Kidney epithelial cell (primary cell): ENCODE measurements around the gene LENEP. TPM values are rescaled to one million over a fixed set of nuclear protein-coding genes. Genes with fewer than 3 reads are reported as not detected.
A peak's percentile ranks its signal among the peaks of the same experiment; 100 is the strongest.

Source experiments
- DNase-seq: peaks from one replicate; pipeline ENCODE4 v3.0.0-alpha.2; 2010; ENCODE audit warnings: low read depth
- H3K27me3 ChIP-seq: 2 replicates; pipeline ENCODE4 v1.6.0; 2011; ENCODE audit warnings: low read length; ENCODE audit not compliant: control insufficient read depth, insufficient read depth
- H3K36me3 ChIP-seq: 2 replicates; pipeline ENCODE4 v1.5.1; 2011; ENCODE audit warnings: low read length; ENCODE audit not compliant: control insufficient read depth, insufficient read depth
- H3K4me3 ChIP-seq: 2 replicates; pipeline ENCODE4 v1.5.1; 2011; ENCODE audit warnings: low read depth, mild to moderate bottlenecking, control low read depth, low read length
- total RNA-seq: library from RNA; depleted of rRNA; stranded (reverse); fragments of >200 nt; gene quantifications from 2 replicates; pipeline ENCODE4 v1.2.3, GENCODE V29; 2015
- TF ChIP-seq, protein P1 (sequence below): IDR thresholded peaks from 2 replicates; pipeline ENCODE4 v1.5.1; 2011; ENCODE audit warnings: mild to moderate bottlenecking, moderate library complexity, low read length, control low read depth, inconsistent platforms; ENCODE audit not compliant: insufficient read depth, poor library complexity, severe bottlenecking

Gene LENEP
- total RNA-seq, 1 donor from 2014 or later: 1.6 TPM

DNA sequence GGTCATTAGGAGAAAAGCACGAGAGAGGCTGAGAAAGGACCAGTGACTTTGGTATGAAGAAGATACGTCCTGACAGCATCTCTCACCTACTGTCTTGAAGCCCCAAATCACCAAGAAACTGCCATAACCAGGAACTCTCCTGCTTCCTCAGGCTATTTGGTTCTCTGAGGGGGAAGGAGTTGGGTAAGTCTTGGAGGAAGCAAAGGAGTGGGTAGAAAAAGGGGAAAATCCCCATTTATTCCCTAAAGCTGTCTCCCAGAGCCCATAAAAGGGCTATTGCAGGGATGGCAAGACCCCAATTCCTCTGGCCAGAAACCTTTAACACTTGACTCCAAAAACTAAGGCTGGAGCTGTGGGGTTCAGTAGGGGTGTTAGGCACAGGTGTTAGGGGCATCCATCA is 35.4 kb upstream of the LENEP start:
- DNase-seq: no peak
- H3K36me3 ChIP-seq: peaks cover 2% of the 10 kb centered on the region
- no peaks in the 10 kb centered on the region for H3K27me3 ChIP-seq
- no peak overlapping the region for H3K4me3 ChIP-seq
- TF ChIP-seq, protein P1, sequence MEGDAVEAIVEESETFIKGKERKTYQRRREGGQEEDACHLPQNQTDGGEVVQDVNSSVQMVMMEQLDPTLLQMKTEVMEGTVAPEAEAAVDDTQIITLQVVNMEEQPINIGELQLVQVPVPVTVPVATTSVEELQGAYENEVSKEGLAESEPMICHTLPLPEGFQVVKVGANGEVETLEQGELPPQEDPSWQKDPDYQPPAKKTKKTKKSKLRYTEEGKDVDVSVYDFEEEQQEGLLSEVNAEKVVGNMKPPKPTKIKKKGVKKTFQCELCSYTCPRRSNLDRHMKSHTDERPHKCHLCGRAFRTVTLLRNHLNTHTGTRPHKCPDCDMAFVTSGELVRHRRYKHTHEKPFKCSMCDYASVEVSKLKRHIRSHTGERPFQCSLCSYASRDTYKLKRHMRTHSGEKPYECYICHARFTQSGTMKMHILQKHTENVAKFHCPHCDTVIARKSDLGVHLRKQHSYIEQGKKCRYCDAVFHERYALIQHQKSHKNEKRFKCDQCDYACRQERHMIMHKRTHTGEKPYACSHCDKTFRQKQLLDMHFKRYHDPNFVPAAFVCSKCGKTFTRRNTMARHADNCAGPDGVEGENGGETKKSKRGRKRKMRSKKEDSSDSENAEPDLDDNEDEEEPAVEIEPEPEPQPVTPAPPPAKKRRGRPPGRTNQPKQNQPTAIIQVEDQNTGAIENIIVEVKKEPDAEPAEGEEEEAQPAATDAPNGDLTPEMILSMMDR: no peak

DNA sequence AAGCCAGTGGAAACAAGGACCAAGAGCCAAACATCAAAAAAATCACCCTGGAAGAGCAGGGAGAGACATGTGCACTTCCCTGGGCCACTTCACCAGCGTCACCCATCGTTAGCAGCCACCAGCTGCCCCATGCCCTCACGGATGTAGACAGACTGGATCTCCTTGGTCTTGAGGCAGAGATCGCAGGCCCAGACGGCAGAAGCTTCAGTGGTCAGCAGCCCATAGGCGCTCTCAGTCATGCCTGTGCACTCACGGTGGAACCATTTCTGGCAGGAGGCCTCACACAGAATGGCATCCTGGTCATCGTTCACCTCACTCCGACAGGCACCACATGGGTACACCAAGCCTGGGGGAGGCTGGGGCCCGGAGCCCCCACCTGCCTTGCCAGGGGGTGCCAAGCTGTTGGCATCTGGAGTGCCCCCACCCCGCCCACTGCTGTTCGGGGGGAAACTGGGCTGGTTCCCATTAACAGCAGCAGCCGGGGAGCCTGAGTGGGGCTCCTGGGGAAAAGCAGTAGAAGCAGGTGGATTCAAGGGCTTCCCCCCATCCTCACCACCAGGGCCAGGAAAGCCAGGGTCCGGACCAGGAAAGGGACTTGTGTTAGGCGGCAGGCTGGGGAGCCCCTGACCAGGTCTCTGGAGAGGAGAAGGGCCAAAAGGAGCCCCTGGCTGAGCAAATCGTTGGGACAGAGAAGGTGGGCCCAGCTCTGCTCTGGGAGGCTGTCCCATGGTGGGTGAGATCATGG is 34.5 kb upstream of the LENEP start:
- TF ChIP-seq, protein P1: no peak
- Histone ChIP-seq H3K27me3 (no peaks in the 10 kb centered on the region), H3K4me3 (no peak overlapping the region), H3K36me3 (peaks cover 2% of the 10 kb centered on the region)
- no peak for DNase-seq

DNA sequence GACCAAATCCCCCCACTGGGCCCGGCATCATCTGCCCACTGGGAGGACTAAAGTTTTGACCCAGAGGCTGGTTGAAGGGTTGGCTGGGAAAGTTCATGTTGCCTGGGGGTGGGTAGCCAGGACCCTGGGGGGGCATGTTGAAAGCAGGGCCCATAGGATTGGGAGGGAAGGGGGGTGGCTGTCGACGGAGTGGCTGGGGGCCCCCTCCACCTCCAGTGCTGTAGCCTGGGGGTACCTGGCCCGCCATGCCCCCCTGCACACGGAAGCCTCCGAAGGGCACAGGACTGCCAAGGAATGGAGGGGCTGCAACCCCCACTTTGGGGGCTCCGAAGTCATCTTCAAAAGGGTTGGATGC is 34.0 kb upstream of the LENEP start:
- no peaks in the 10 kb centered on the region for H3K27me3 ChIP-seq
- H3K36me3 ChIP-seq: peaks cover 2% of the 10 kb centered on the region
- H3K4me3 ChIP-seq: no peak overlapping the region
- TF ChIP-seq, protein P1: no peak
- no peak for DNase-seq

DNA sequence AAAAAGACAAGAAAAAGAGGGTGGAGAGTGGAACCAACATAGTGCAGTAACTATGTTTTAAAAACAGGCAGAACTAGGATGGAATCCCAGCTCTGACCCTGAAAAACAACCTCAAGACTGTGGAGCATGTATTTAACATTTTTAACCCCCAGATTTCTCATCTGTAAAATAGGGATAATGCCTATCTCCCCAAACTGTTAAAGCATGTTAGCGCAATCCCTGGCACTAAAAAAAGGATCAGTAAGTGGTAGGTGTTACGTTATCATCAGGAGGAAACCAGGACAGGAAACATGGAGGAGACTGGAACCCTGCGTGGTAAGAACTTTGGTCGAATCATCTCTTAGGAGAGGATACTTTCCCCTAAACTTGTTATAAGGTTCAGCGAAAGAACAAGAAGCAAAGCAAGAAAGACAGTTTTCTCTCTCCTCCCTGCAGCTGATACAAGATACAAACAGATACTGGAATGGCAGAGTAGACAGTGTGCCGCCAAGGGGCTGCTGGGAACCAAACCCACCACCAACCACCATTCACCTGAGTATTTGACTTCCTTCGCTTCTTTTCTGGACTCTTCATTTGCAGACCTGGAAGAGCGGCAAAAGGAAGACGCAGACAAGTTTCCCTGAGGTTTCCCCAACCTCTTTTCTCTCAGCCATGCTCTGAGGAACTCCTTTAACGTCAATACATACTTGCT is 32.8 kb upstream of the LENEP start:
- peak overlapping the region; percentile 67 for H3K4me3 ChIP-seq
- no peaks in the 10 kb centered on the region for H3K27me3 ChIP-seq
- peaks cover 4% of the 10 kb centered on the region for H3K36me3 ChIP-seq
- no peak for DNase-seq
- TF ChIP-seq, protein P1: no peak

DNA sequence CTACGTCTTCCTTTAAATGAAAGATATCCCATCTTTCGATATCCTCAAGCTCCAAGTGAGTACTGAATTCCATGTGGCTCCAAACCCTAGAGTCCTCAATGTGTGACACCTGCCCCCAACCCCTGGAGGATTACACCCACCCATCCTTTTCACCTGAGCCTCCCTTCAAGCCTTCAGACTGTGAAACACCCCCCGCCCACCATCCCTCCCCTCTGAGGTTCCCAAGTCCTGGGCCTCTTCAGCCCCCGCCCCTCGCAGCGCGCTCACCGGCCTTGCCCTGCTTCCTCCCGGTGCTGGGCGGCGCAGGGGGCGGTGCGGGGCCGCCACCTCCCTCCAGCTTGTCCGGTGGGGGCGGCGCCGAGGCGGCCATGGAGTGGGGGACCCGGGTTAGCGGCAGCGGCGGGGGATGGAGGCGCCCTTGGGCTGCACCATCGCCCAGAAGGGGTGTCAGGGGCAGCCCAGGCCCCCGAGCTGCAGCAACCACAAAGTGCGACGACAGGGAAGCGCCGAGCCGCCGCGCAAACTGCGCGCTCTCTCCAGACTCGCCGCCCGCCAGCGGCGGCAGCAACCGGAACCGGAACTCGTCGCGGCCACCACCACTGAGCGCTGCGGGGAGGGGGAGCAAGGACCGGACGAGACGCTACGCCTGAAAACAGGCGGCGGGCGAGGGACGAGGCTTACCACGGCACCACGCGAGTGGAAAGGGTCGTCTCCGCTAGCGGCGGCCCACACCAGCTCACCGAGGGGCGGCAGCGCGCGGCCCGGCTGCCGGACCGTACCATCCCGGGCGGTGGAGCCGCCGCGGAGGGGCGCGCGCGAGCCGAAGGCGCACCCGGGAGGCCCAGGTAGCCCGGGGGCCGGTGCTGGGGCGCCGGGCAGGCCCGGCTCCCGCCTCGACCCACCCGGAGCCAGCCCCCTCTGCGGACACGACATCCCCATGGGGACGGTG is 31.9 kb upstream of the LENEP start, which contains the start of gene PYGO2:
Gene PYGO2, minus strand, starts transcription at position 576 of the 949 bp plus-strand sequence. Its CDS starts 206 bp downstream, at position 370.
- Histone ChIP-seq H3K36me3 (peaks cover 4% of the 10 kb centered on the region), H3K4me3 (peak within 1 kb of the TSS; percentile 67), H3K27me3 (no peaks in the 10 kb centered on the region)
- no peak for DNase-seq
- TF ChIP-seq, protein P1: no peak
